Suppressor macrophage (primary cell): Measurements from ENCODE around the gene C1orf159.
A peak's percentile ranks its signal among the peaks of the same experiment; 100 is the strongest.
"Not testable (repeated sequence)": the region's sequence is repeated elsewhere in the genome, so short reads cannot be mapped to it uniquely, and the experiment has no call there.

Experiments
- DNase-seq, 4 experiments: peaks; one replicate each; pipeline ENCODE4 v3.0.0-alpha.2; 2020 to 2022

C1orf159 gene

DNA sequence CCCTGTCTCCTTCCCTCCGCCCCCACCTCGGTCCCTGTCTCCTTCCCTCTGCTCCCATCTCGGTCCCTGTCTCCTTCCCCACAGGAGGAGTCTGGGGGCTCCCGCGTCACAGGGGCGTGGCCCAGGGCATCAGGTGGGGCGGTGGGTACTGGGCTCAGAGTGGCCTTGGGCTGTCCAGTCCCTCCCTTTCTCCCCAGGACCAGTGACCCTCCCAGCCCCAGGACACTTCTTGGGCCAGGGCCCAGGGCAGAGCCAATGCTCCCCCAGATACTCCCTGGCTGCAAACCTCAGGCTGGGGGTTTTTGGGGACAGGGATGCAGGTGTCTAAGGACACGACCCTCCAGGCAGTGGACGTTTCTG, 35.0 kb downstream of the C1orf159 start:
- peak in 1 of 4 experiments; percentile 1 for DNase-seq

DNA sequence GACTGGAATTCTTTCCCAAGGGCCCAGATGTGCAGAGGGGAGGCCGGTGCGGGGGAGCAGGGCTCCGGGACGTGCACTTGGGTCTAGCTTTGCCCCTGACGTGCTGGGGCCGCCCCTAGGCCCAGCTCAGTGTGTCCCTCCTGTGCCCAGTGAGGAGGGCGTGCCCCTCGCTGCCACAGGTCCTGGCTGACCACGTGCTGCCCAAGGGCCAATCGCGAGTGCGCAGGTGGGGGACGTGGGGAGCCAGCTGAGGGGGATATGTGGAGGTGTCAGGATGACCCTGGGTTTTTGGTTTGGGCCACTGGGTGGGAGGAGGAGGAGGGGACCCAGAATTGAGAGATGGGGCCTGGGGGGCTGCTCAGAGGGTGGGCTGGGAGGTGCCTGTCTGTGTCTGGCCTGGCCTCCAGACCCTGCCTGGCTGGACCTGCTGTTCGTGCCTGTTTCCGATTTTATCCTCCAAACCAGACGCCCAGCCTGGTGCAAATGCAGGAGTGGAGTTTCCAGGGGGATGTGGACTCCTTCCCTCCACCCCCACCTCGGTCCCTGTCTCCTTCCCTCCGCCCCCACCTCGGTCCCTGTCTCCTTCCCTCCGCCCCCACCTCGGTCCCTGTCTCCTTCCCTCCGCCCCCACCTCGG, 35.6 kb downstream of the C1orf159 start:
- DNase-seq = peak in 1 of 4 experiments; percentile 10

DNA sequence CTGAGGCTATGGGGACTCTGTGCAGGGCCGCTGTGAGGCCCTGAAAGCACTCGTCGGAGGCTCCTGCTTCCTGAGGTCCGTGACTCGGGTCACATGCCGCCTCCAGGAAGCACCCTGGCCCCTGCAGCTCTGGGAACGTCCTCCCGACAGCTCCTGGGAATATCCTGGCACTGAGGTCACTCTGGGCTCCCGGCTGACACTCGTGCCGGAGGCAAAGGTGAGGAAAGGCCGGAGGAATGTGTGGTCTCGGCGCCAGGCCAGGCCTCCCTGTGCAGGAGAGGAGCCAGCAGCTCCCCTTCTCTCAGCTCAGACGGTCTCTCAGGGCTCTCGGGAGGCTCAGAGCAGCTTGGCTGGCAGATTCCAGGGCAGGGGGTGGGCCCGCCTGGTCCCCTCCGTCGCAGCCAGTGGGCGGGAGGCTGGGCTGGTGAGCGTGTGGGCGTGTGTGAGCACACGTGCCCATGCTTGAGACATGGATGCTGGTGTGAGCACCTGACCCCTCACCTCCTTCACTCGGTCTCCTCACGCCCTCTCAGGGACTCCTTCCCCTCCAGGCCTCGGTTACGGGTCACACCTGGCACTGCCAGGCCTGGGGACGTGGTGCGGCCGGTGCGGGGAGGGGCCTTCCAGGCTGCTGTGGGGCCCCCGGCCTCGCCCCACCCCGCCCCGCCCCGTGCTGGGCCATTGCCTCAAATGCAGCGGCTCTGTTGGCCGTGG, 36.3 kb downstream of the C1orf159 start:
- DNase-seq = peak; percentile 33 to 59 (median 54)

DNA sequence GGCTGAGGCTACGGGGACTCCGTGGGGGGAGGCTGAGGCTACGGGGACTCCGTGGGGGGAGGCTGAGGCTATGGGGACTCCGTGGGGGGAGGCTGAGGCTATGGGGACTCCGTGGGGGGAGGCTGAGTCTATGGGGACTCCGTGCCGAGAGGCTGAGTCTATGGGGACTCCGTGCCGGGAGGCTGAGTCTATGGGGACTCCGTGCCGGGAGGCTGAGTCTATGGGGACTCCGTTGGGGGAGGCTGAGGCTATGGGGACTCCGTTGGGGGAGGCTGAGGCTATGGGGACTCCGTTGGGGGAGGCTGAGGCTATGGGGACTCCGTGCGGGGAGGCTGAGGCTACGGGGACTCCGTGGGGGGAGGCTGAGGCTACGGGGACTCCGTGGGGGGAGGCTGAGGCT, 38.5 kb downstream of the C1orf159 start:
- DNase-seq = not testable (repeated sequence)

GRCh38 chr1:1075148-1075935, 40.5 kb downstream of the C1orf159 start:
- peak in 1 of 4 experiments; percentile 2 for DNase-seq

GRCh38 chr1:1074631-1075147, 41.2 kb downstream of the C1orf159 start:
- DNase-seq = peak in 1 of 4 experiments; percentile 1

DNA sequence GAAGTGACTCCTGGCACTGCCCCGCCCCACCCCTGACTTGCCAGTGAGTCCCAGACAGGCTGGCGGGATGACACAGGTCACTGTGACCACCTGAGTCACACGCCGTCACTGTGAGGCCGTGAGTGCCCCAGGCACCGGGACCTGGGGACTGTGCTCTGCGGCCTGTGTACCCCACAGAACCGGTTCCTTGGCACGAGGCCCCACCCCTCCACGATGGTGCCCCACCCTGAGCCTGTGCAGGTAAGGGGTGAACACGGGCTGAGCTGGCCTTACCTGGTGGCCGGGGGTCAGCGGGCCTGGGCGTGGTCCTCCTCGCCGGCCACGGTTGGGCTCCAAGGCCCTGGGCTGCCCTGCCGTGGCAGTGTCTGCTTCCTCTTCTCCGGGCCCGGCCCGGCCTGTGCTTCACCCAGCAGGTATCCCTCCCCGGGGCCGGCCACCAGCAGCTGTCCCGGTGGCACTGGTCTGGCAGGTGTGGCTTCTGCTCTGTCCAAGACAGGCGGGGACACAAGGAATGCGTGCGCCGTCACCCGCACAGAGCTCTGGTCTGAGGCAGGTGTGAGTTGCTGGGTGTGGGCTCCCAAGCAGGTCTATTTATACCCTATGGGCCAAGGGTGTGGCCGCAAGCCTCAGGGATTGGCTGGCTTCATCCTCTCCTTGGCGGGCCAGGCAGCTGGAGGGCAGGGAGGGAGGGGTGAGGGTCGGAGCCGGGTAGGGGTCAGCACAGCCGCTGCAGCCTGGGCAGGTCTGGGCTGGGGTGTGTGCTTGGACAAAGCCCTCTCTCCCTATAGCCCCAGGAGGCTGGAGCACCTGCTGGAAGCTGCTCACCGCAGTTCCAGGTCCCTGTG, 41.9 kb downstream of the C1orf159 start, which contains the start of gene RNF223:
Gene RNF223 (minus strand): TSS at position 564 of the 845 bp plus-strand sequence. CDS start 1,740 bp downstream, outside the sequence.
- no peak for DNase-seq

DNA sequence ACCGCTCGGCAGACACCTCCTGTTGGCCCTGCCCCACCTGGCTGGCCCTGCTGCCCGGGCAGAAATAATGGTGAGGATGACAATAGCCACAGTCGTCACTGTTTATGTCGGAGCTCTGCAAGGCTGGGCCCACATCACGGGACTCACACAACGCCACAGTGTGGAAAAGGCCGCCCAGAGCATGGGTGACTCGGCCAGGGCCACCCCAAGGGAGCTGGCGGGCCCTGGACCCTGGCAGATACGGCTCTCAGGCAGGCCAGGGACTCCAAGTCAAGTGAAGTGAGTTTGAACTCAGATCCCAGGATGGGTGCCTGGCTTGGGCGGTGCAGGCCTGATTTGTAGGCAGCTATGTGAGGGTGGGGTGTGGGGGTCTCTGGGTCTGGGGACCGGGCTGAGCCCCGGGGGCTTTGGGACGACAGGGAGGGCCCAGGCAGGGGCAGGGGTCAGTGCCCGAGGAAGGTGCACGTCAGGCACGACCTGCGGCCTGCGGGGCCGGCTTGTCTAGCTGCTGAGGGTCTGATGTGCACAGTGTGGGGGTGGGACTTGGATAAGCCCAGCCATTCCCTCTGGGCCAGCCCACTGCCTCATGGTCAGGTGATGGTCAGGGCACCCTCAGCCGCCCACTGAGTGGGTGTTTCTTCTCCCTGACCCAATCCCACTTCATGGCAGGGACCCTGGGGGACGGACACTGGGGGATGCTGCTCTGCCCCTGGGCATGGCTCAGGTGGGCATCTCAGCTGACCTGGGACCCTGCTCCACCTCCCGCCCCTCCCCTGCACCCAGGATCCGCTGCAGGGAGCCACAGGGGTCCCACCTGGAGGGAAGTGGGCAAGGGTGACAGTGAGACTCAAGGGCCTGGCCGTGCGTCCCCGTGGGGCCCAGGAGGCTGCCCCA, 42.8 kb downstream of the C1orf159 start:
- no peak for DNase-seq

- no peak for DNase-seq
These were observed 43.5 kb downstream of the C1orf159 start for GRCh38 chr1:1072299-1072848.

GRCh38 chr1:1071486-1072298, 44.2 kb downstream of the C1orf159 start:
- no peak for DNase-seq

DNA sequence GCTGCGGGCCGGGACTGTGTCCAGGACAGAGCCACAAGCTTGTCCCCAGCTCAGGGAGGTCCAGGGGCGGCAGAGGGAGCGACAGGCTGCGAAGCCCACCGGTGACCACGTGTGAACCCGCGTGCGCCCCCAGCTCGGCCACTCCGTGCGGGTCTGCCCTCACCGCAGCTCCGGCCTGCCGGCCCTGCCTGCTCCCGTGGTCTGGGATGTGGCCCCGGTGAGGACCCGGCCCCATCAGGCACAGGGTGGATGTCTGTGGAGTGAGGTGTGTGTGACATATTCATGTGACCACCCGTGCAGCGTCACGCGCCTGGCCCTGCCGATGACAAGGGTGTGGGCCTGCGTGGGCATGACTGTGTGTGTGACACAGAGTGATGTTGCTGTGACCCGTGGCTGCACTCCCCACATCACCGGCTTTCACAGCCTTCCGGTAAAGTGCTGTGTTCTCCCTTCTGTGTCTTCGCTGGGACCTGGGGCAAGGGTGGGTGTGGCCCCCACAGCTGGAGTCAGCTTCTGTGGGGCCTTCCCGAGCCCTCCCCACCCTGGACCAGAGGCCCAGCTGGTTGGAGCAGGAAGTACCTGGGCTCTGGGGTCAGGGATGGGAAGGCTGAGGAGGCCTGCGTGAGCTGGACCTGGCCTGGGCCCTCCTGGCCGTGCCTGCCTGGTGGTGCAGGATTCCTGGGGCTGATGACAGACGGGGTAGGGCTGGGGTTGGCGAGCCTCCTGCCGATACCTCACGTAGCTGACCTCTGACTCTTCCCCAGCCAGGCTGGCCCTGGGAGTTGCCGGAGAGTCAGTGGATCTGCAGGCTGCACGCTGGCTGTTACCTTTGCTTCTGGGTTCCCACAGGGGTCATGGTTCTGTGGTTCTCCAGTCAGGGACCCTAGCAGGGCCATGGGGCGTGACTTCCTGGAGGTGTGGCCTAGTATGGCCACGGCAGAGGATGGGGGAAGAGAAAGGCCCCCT, 45.9 kb downstream of the C1orf159 start:
- DNase-seq = peak; percentile 38 to 70 (median 62)

GRCh38 chr1:1069056-1069710, 46.7 kb downstream of the C1orf159 start:
- DNase-seq = peak; percentile 60 to 87 (median 76)

- peak in 2 of 4 experiments; percentile 23 to 45 for DNase-seq
These were observed 47.3 kb downstream of the C1orf159 start for GRCh38 chr1:1068517-1069055.

DNA sequence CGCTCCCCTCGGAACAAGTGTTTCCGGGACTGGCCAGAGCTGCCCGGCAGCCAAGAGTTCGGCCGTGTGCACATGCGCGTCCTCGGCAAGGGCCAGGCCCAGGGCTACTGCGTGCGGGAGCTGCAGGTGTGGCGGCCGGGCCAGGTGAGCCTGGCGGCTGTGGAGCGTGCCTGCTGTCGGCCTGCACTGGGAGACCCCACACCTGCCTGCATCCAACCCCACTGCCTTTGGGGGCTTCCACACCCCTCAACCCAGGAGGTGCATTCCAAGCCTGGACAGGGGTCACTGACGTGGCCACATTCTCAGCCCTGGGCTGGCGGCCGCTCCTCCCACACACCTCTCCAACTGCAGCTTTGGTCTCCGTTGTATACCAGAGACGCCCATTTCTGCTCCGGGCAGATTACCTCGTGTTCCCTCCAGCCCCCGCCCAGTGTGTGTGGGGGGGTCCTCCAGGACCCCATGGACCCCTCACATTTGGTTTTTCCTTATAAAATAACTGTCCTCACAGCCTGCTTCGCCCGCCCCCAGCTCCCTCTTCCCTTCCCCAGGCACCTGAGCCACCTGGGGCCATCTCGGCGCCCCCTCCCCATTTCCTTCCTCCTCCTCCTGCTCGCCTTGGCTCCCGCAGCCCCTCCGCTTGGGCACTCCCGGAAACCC, 47.9 kb downstream of the C1orf159 start:
- no peak for DNase-seq

- no peak for DNase-seq
These were observed 48.5 kb downstream of the C1orf159 start for GRCh38 chr1:1067284-1067859.

- no peak for DNase-seq
These were observed 49.2 kb downstream of the C1orf159 start for GRCh38 chr1:1066403-1067283.
